HepG2 (cell line): ENCODE results near the gene ZCCHC3. TPM values are rescaled to one million over a fixed set of nuclear protein-coding genes. Genes with fewer than 3 reads are reported as not detected.

Source experiments
- ADNP ChIP-seq: sonication (generic); formaldehyde crosslinking; IDR thresholded peaks from 2 replicates; pipeline ENCODE4 v1.4.0; 2020; ENCODE audit warnings: missing genetic modification reagents
- ERF ChIP-seq: IDR thresholded peaks from 2 replicates; pipeline ENCODE4 v1.6.1; 2018; ENCODE audit warnings: missing biosample characterization, missing genetic modification reagents
- ETV6 ChIP-seq: sonication (generic); formaldehyde crosslinking; conservative IDR thresholded peaks from 2 replicates; pipeline ENCODE4 v1.4.0; 2020; ENCODE audit warnings: missing genetic modification reagents
- FOXK2 ChIP-seq: fragments of 450-650 bp; IDR thresholded peaks from 2 replicates; pipeline ENCODE4 v1.6.1; 2016
- FOXP1 ChIP-seq, 2 experiments: fragments of 450-650 bp in 1 of 2; IDR thresholded peaks; 2 replicates each; pipeline ENCODE4 v1.6.1; 2017 to 2018; ENCODE audit warnings: antibody characterized with exemption in 1 of 2
- GABPA ChIP-seq, 2 experiments: IDR thresholded peaks; 2 replicates each; pipeline ENCODE4 v1.6.1; 2011 to 2016; ENCODE audit warnings: low read depth in 2 of 2, low read length in 1 of 2, missing biosample characterization in 1 of 2, missing genetic modification characterization in 1 of 2
- GABPB1 ChIP-seq: IDR thresholded peaks from 2 replicates; pipeline ENCODE4 v1.6.1; 2016; ENCODE audit warnings: mild to moderate bottlenecking, missing genetic modification reagents, moderate library complexity, missing compliant biosample characterization
- JUNB ChIP-seq: sonication (generic); formaldehyde crosslinking; IDR thresholded peaks from 2 replicates; pipeline ENCODE4 v1.8.0; 2022; ENCODE audit warnings: missing genetic modification reagents, mild to moderate bottlenecking, borderline replicate concordance
- MLLT10 ChIP-seq: sonication (generic); formaldehyde crosslinking; IDR thresholded peaks from 2 replicates; pipeline ENCODE4 v1.4.0; 2020; ENCODE audit warnings: missing genetic modification reagents
- NCOA1 ChIP-seq: sonication (generic); formaldehyde crosslinking; IDR thresholded peaks from 2 replicates; pipeline ENCODE4 v1.9.0; 2021; ENCODE audit warnings: missing genetic modification reagents
- NR2F6 ChIP-seq, 2 experiments: IDR thresholded peaks; 2 replicates each; pipeline ENCODE4 v1.6.1; 2016; ENCODE audit warnings: antibody characterized with exemption in 1 of 2, mild to moderate bottlenecking in 1 of 2
- SKI ChIP-seq: fragments of 450-650 bp; IDR thresholded peaks from one replicate; pipeline ENCODE4 v1.6.1; 2018; ENCODE audit warnings: mild to moderate bottlenecking; ENCODE audit not compliant: partially characterized antibody
- SNAPC5 ChIP-seq: sonication (generic); formaldehyde crosslinking; IDR thresholded peaks from 2 replicates; pipeline ENCODE4 v1.8.1; 2023; ENCODE audit warnings: mild to moderate bottlenecking, missing genetic modification reagents, borderline replicate concordance
- SP4 ChIP-seq: sonication (generic); formaldehyde crosslinking; IDR thresholded peaks from 2 replicates; pipeline ENCODE4 v1.8.1; 2023; ENCODE audit warnings: mild to moderate bottlenecking, missing genetic modification reagents
- STAT5B ChIP-seq: sonication (generic); formaldehyde crosslinking; IDR thresholded peaks from 2 replicates; pipeline ENCODE4 v1.4.0; 2020; ENCODE audit warnings: missing genetic modification reagents
- SYNCRIP ChIP-seq: fragments of 200-400 bp; formaldehyde crosslinking; IDR thresholded peaks from 2 replicates; pipeline ENCODE4 v1.6.1; 2018; ENCODE audit warnings: mild to moderate bottlenecking, low read depth, low read length; ENCODE audit not compliant: insufficient read depth
- THAP11 ChIP-seq: IDR thresholded peaks from 2 replicates; pipeline ENCODE4 v1.6.1; 2016; ENCODE audit warnings: missing biosample characterization, missing genetic modification reagents
- THRA ChIP-seq: sonication (generic); formaldehyde crosslinking; IDR thresholded peaks from 2 replicates; pipeline ENCODE4 v1.4.0; 2020; ENCODE audit warnings: missing genetic modification reagents, borderline replicate concordance
- ZBTB42 ChIP-seq: sonication (generic); formaldehyde crosslinking; IDR thresholded peaks from 2 replicates; pipeline ENCODE4 v1.5.0; 2020; ENCODE audit warnings: mild to moderate bottlenecking, missing genetic modification reagents
- ZNF101 ChIP-seq: sonication (generic); formaldehyde crosslinking; IDR thresholded peaks from 2 replicates; pipeline ENCODE4 v1.4.0; 2020; ENCODE audit warnings: mild to moderate bottlenecking, low read depth, missing genetic modification reagents, borderline replicate concordance
- ZNF124 ChIP-seq: sonication (generic); formaldehyde crosslinking; IDR thresholded peaks from 2 replicates; pipeline ENCODE4 v1.4.0; 2020; ENCODE audit warnings: missing genetic modification reagents
- ZNF180 ChIP-seq: sonication (generic); formaldehyde crosslinking; IDR thresholded peaks from 2 replicates; pipeline ENCODE4 v1.4.0; 2020; ENCODE audit warnings: low read depth, missing genetic modification reagents, borderline replicate concordance
- ZNF263 ChIP-seq: sonication (generic); formaldehyde crosslinking; IDR thresholded peaks from 2 replicates; pipeline ENCODE4 v1.4.0; 2020; ENCODE audit warnings: missing genetic modification reagents
- ZNF30 ChIP-seq: sonication (generic); formaldehyde crosslinking; IDR thresholded peaks from 2 replicates; pipeline ENCODE4 v1.5.0; 2020; ENCODE audit warnings: mild to moderate bottlenecking, missing genetic modification reagents
- ZNF354B ChIP-seq: sonication (generic); formaldehyde crosslinking; IDR thresholded peaks from 2 replicates; pipeline ENCODE4 v1.8.0; 2022; ENCODE audit warnings: mild to moderate bottlenecking, missing genetic modification reagents
- ZNF557 ChIP-seq: sonication (generic); formaldehyde crosslinking; IDR thresholded peaks from 2 replicates; pipeline ENCODE4 v1.4.0; 2020; ENCODE audit warnings: missing genetic modification reagents
- ZNF747 ChIP-seq: sonication (generic); formaldehyde crosslinking; IDR thresholded peaks from 2 replicates; pipeline ENCODE4 v1.8.1; 2023; ENCODE audit warnings: missing genetic modification reagents, mild to moderate bottlenecking, borderline replicate concordance
- ZNF782 ChIP-seq: sonication (generic); formaldehyde crosslinking; IDR thresholded peaks from 2 replicates; pipeline ENCODE4 v1.4.0; 2020; ENCODE audit warnings: missing genetic modification reagents, mild to moderate bottlenecking, borderline replicate concordance
- polyA plus RNA-seq, 8 experiments: library from polyadenylated mRNA; depleted of rRNA in 3 of 8; stranded (reverse) in 7 of 8; unstranded in 1 of 8; fragments of >200 nt; fragmentation: Illumina TruSeq in 4 of 8; extraction: Trizol in 4 of 8; gene quantifications; 2 replicates each; pipeline versions ENCODE4 v1.2.1 to v1.2.3, GENCODE V29; 2011 to 2016; ENCODE audit warnings: low read depth in 4 of 8, missing spikeins in 1 of 8, mixed read lengths in 1 of 8; ENCODE audit not compliant: insufficient read depth in 1 of 8
- total RNA-seq, 5 experiments: library from RNA; depleted of rRNA; stranded (reverse); fragments of >200 nt; fragmentation: Illumina TruSeq; extraction: Trizol; gene quantifications; 2 replicates each; pipeline ENCODE4 v1.2.3, GENCODE V29; 2016; ENCODE audit warnings: low read depth in 1 of 5
- TF ChIP-seq, protein P1 (sequence below): IDR thresholded peaks from 2 replicates; pipeline ENCODE4 v1.6.1; 2012; ENCODE audit warnings: inconsistent platforms
- TF ChIP-seq, protein P2 (sequence below): IDR thresholded peaks from 2 replicates; pipeline ENCODE4 v1.6.1; 2018; ENCODE audit warnings: missing genetic modification reagents, mild to moderate bottlenecking, missing compliant biosample characterization

The ZCCHC3 gene
- total and polyA plus RNA-seq, 2 of the 13 experiments (the other 11 are each of a cell fraction or from before 2014, with no cell fraction given), result 46.6 to 63.0 TPM

- TF ChIP-seq THRA (CRISPR knock-in tag) (no peak), ZNF124 (CRISPR knock-in tag) (no peak; the same call in 1 of the 2 replicates), SP4 (no peak; the same call in 1 of the 2 replicates), ZBTB42 (CRISPR knock-in tag) (no peak), ZNF782 (CRISPR knock-in tag) (no peak), NCOA1 (CRISPR knock-in tag) (no peak), GABPA (IDR thresholded peaks at IDR 0.05; ENCODE audit: low read depth, low read length) (no peak), GABPA (CRISPR knock-in tag; IDR thresholded peaks at IDR 0.05; ENCODE audit: low read depth) (no peak), ZNF30 (CRISPR knock-in tag) (no peak), ZNF557 (CRISPR knock-in tag) (no peak), JUNB (CRISPR knock-in tag) (no peak), ZNF747 (CRISPR knock-in tag) (no peak; the same call in 1 of the 2 replicates), SYNCRIP (no peak), MLLT10 (CRISPR knock-in tag) (no peak), SKI (no peak), THAP11 (CRISPR knock-in tag) (peak; percentile 34), SNAPC5 (CRISPR knock-in tag) (no peak), ADNP (CRISPR knock-in tag) (no peak), ZNF180 (CRISPR knock-in tag) (no peak), FOXK2 (no peak), ZNF263 (CRISPR knock-in tag) (0 out of 2 replicates have a peak, but pooled peaks have one; percentile 13), ZNF101 (no peak), GABPB1 (peak; percentile 31), ERF (CRISPR knock-in tag) (no peak), ZNF354B (CRISPR knock-in tag) (no peak), ETV6 (CRISPR knock-in tag) (no peak; the same call in 1 of the 2 replicates), STAT5B (CRISPR knock-in tag) (no peak), FOXP1 (IDR thresholded peaks at IDR 0.05) (no peak), FOXP1 (CRISPR knock-in tag; IDR thresholded peaks at IDR 0.05) (no peak), NR2F6 (IDR thresholded peaks at IDR 0.05) (no peak), NR2F6 (CRISPR knock-in tag; IDR thresholded peaks at IDR 0.05) (no peak; the same call in 1 of the 2 replicates)
- TF ChIP-seq, protein P1, sequence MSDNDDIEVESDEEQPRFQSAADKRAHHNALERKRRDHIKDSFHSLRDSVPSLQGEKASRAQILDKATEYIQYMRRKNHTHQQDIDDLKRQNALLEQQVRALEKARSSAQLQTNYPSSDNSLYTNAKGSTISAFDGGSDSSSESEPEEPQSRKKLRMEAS, result peak; percentile 41; the same call in 1 of the 2 replicates
- TF ChIP-seq, protein P2, sequence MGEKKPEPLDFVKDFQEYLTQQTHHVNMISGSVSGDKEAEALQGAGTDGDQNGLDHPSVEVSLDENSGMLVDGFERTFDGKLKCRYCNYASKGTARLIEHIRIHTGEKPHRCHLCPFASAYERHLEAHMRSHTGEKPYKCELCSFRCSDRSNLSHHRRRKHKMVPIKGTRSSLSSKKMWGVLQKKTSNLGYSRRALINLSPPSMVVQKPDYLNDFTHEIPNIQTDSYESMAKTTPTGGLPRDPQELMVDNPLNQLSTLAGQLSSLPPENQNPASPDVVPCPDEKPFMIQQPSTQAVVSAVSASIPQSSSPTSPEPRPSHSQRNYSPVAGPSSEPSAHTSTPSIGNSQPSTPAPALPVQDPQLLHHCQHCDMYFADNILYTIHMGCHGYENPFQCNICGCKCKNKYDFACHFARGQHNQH (CRISPR knock-in tag), result no peak
These were observed 28.7 kb downstream of the ZCCHC3 start (continued) for GRCh38 chr20:325889-326644.
